Endothelial cell of umbilical vein (primary cell): ENCODE results near the gene ATCAY. TPM values are rescaled to one million over a fixed set of nuclear protein-coding genes. Genes with fewer than 3 reads are reported as not detected.

ENCODE experiments used
- BruUV-seq: library from RNA; stranded (reverse); fragments of 400-500 nt; replicated peaks from 2 replicates; lab custom pipeline; 2021; lab: Mats Ljungman, UMichigan
- CTCF ChIA-PET: fragments of 300-600, 350-600 bp; sonication (Branson Sonifier 250); formaldehyde crosslinking; loops from one replicate; lab custom pipeline; 2021; ENCODE audit warnings: antibody characterized with exemption, inconsistent platforms; lab: Charles Lee
- POLR2A ChIA-PET: fragments of 300-600, 350-600 bp; sonication (Branson Sonifier 250); formaldehyde crosslinking; loops from one replicate; lab custom pipeline; 2021; ENCODE audit warnings: antibody characterized with exemption, inconsistent platforms; lab: Charles Lee
- DNase-seq: peaks from one replicate; pipeline ENCODE4 v3.0.0-alpha.2; 2011; ENCODE audit warnings: low read depth, low spot score
- FAIRE-seq: peaks from 2 replicates; lab custom pipeline; 2011; peaks lifted over from hg19 to GRCh38; lab: Jason Lieb, UNC
- H2AFZ ChIP-seq: 2 replicates; pipeline ENCODE4 v1.6.0; 2012; ENCODE audit warnings: low read depth, low read length, control low read depth, inconsistent platforms
- H3K27ac ChIP-seq: 2 replicates; pipeline ENCODE4 v1.5.1; 2011; ENCODE audit warnings: low read depth, mild to moderate bottlenecking, control low read depth, low read length, moderate library complexity; ENCODE audit not compliant: insufficient read depth
- H3K27me3 ChIP-seq, 2 experiments: 2 replicates each; pipeline versions ENCODE4 v1.6.0 to v1.6.1; 2011; ENCODE audit warnings: low read length in 2 of 2, mixed read lengths in 1 of 2; ENCODE audit not compliant: control insufficient read depth in 2 of 2, insufficient read depth in 2 of 2
- H3K36me3 ChIP-seq, 2 experiments: 2 replicates in 1 of 2; 3 replicates in 1 of 2; pipeline ENCODE4 v1.5.1; 2011; ENCODE audit warnings: low read length in 2 of 2, mild to moderate bottlenecking in 1 of 2, moderate library complexity in 1 of 2; ENCODE audit not compliant: control insufficient read depth in 2 of 2, insufficient read depth in 2 of 2; ENCODE audit errors: extremely low read depth in 1 of 2
- H3K4me1 ChIP-seq: 3 replicates; pipeline ENCODE4 v1.5.1; 2011; ENCODE audit warnings: mild to moderate bottlenecking, low read length; ENCODE audit not compliant: control insufficient read depth, insufficient read depth; ENCODE audit errors: extremely low read depth
- H3K4me2 ChIP-seq: 2 replicates; pipeline ENCODE4 v1.6.1; 2011; ENCODE audit warnings: low read length, control low read depth, mixed read lengths; ENCODE audit not compliant: insufficient read depth
- H3K4me3 ChIP-seq, 3 experiments: fragments of 200-600 bp in 1 of 3; sonication (generic), shearing (Covaris generic) in 1 of 3; replicated peaks in 1 of 3; 2 replicates each; pipeline ENCODE4 v1.5.1; 2011 to 2016; ENCODE audit warnings: control low read depth in 3 of 3, low read length in 3 of 3, mild to moderate bottlenecking in 2 of 3, inconsistent platforms in 1 of 3, low read depth in 1 of 3, moderate library complexity in 1 of 3; ENCODE audit not compliant: insufficient read depth in 1 of 3
- H3K79me2 ChIP-seq: 2 replicates; pipeline ENCODE4 v1.6.0; 2012; ENCODE audit warnings: low read length, inconsistent platforms; ENCODE audit not compliant: control insufficient read depth, insufficient read depth
- H3K9ac ChIP-seq: replicated peaks from 2 replicates; pipeline ENCODE3; 2011; ENCODE audit warnings: low read length, control low read depth; ENCODE audit not compliant: insufficient read depth; ENCODE audit errors: extremely low read depth
- H3K9me1 ChIP-seq: replicated peaks from 3 replicates; pipeline ENCODE4 v1.6.0; 2011; ENCODE audit warnings: mild to moderate bottlenecking, low read length; ENCODE audit not compliant: control insufficient read depth, insufficient read depth; ENCODE audit errors: extremely low read depth
- H3K9me3 ChIP-seq: replicated peaks from 2 replicates; pipeline ENCODE4 v1.5.1; 2012; ENCODE audit warnings: low read length, inconsistent platforms; ENCODE audit not compliant: control insufficient read depth, insufficient read depth
- H4K20me1 ChIP-seq: replicated peaks from 2 replicates; pipeline ENCODE3; 2011; ENCODE audit warnings: mild to moderate bottlenecking, low read length; ENCODE audit not compliant: control insufficient read depth, insufficient read depth; ENCODE audit errors: extremely low read depth
- CTCF ChIP-seq, 2 donors: IDR thresholded peaks; 1 replicate in 1 of 2; 2 replicates in 1 of 2; pipeline ENCODE4 v1.5.1; 2011; ENCODE audit warnings: low read length in 2 of 2, mild to moderate bottlenecking in 2 of 2, moderate library complexity in 2 of 2, control low read depth in 1 of 2, inconsistent platforms in 1 of 2, low read depth in 1 of 2; ENCODE audit not compliant: insufficient read depth in 1 of 2; ENCODE audit errors: extremely low read depth in 1 of 2
- EZH2 ChIP-seq: IDR thresholded peaks from 2 replicates; pipeline ENCODE4 v1.6.1; 2012; ENCODE audit warnings: borderline replicate concordance, low read depth, mild to moderate bottlenecking, moderate library complexity, low read length, inconsistent platforms; ENCODE audit not compliant: severe bottlenecking
- GATA2 ChIP-seq: IDR thresholded peaks from 2 replicates; pipeline ENCODE4 v1.7.0; 2011; ENCODE audit warnings: low read depth, mild to moderate bottlenecking, moderate library complexity, mixed read lengths, low read length; ENCODE audit not compliant: insufficient read length, insufficient read depth
- JUN ChIP-seq: IDR thresholded peaks from 2 replicates; pipeline ENCODE4 v1.6.1; 2011; ENCODE audit warnings: borderline replicate concordance, low read depth; ENCODE audit not compliant: insufficient read length, insufficient read depth
- MYC ChIP-seq: IDR thresholded peaks from one replicate; pipeline ENCODE4 v1.6.1; 2011; ENCODE audit warnings: mild to moderate bottlenecking, low read depth, low read length
- dilution Hi-C: fragments of 300-500 bp; cut with MboI; formaldehyde crosslinking; loops from one replicate; pipeline ENCODE4 v1.15.0; 2019; ENCODE audit warnings: low sequenced_read_pairs; ENCODE audit not compliant: extremely low pct_ligation_motif_present
- intact Hi-C: fragments of 100-400 bp; cut with micrococcal nuclease; formaldehyde crosslinking; loops from one replicate; pipeline ENCODE4 v1.10.0; 2022
- polyA plus RNA-seq, 4 experiments: library from polyadenylated mRNA; depleted of rRNA in 3 of 4; stranded (reverse) in 3 of 4; unstranded in 1 of 4; fragments of >200 nt; gene quantifications; 2 replicates each; pipeline versions ENCODE4 v1.2.1 to v1.2.3, GENCODE V29; 2011 to 2012; ENCODE audit warnings: missing spikeins in 1 of 4
- total RNA-seq: library from RNA; stranded (reverse); gene quantifications from 2 replicates; pipeline ENCODE4 v1.2.3, GENCODE V29; 2021

The ATCAY gene
- total and polyA plus RNA-seq, 2 donors (not counting 3 experiments of a cell fraction or from before 2014, with no cell fraction given) = 0.03 TPM; not detected in 1

- Histone ChIP-seq H3K4me2 (no peak overlapping the region), H3K36me3 (no peaks in the 10 kb centered on the region), H3K27ac (no peak overlapping the region), H3K9me1 (no peaks in the 10 kb centered on the region), H3K27me3 (no peaks in the 10 kb centered on the region), H3K4me1 (no peaks in the 10 kb centered on the region), H3K9ac (no peak overlapping the region), H4K20me1 (no peaks in the 10 kb centered on the region), H3K79me2 (no peaks in the 10 kb centered on the region), H3K4me3 (no peak overlapping the region), H3K9me3 (no peaks in the 10 kb centered on the region), H2AFZ (no peak overlapping the region)
- FAIRE-seq (no peak), DNase-seq (no peak)
- TF ChIP-seq EZH2 = no peak
- BruUV-seq = no TSS peak
- CTCF ChIA-PET = interaction anchor here (0.6 to 4.4 kb wide), 4 partner anchors 8 to 185 kb away, joined by 3 to 29 read pairs (median 4); no protein-coding TSS in a partner anchor
- POLR2A ChIA-PET = no interaction called here
- dilution Hi-C loops = no loop called here
- intact Hi-C loops = no loop called here
Observed at GRCh38 chr19:3840804-3841203, 39.7 kb upstream of the ATCAY start.

- TF ChIP-seq MYC (no peak), JUN (no peak), CTCF (IDR thresholded peaks at IDR 0.05; ENCODE audit: extremely low read depth in 1 of 2, insufficient read depth in 1 of 2, low read depth in 1 of 2, low read length in 2 of 2) (no peak), GATA2 (no peak)
- Histone ChIP-seq H3K27ac (no peak overlapping the region), H3K4me2 (no peak overlapping the region), H3K79me2 (no peaks in the 10 kb centered on the region), H3K9me3 (no peaks in the 10 kb centered on the region), H2AFZ (no peak overlapping the region), H4K20me1 (no peaks in the 10 kb centered on the region), H3K4me3 (no peak overlapping the region), H3K36me3 (no peaks in the 10 kb centered on the region), H3K9ac (no peak overlapping the region), H3K27me3 (no peaks in the 10 kb centered on the region), H3K9me1 (no peaks in the 10 kb centered on the region), H3K4me1 (no peaks in the 10 kb centered on the region)
- POLR2A ChIA-PET = no interaction called here
- intact Hi-C loops (no loop called here), dilution Hi-C loops (no loop called here)
- BruUV-seq = no TSS peak
- no peak for DNase-seq
- no peak for FAIRE-seq
- CTCF ChIA-PET = interaction anchor here (4.4 kb wide), 1 partner anchor 21 kb away, joined by 29 read pairs; no protein-coding TSS in a partner anchor
Observed at GRCh38 chr19:3842948-3843347, 37.5 kb upstream of the ATCAY start.
